Measurements from ENCODE around the gene THUMPD1. TPM values are rescaled to one million over a fixed set of nuclear protein-coding genes. Genes with fewer than 3 reads are reported as not detected.
A peak's percentile ranks its signal among the peaks of the same experiment; 100 is the strongest.

The THUMPD1 gene
- total RNA-seq, 4 donors from 2014 or later: 23.1 to 68.8 (median 49.1) TPM

GRCh38 chr16:20746461-20746860, 4.8 kb upstream of the THUMPD1 start:
- H3K27me3 ChIP-seq: no peaks in the 10 kb centered on the region
- no peaks in the 10 kb centered on the region for H3K36me3 ChIP-seq
- H3K4me3 ChIP-seq: no peak overlapping the region
- H3K4me1 ChIP-seq: peaks cover 0 to 4% (median 0%) of the 10 kb centered on the region in 4 donors
- no peak for DNase-seq
- H3K27ac ChIP-seq: no peak overlapping the region
- TF ChIP-seq CTCF (IDR thresholded peaks at IDR 0.05): no peak
- no peak for TF ChIP-seq POLR2A (IDR thresholded peaks at IDR 0.05)
- H3K9me3 ChIP-seq: no peaks in the 10 kb centered on the region

- H3K4me3 ChIP-seq: no peak overlapping the region
- H3K36me3 ChIP-seq: no peaks in the 10 kb centered on the region
- H3K27me3 ChIP-seq: no peaks in the 10 kb centered on the region
- no peak for DNase-seq
- H3K9me3 ChIP-seq: no peaks in the 10 kb centered on the region
- no peak overlapping the region for H3K27ac ChIP-seq
- H3K4me1 ChIP-seq: peaks cover 3 to 10% (median 4%) of the 10 kb centered on the region in 4 donors
- TF ChIP-seq CTCF (IDR thresholded peaks at IDR 0.05) (no peak), POLR2A (IDR thresholded peaks at IDR 0.05) (no peak)
Observed at GRCh38 chr16:20744922-20745440, 3.4 kb upstream of the THUMPD1 start.

- H3K4me1 ChIP-seq: peaks cover 3 to 18% (median 4%) of the 10 kb centered on the region in 4 donors
- DNase-seq: no peak
- no peak overlapping the region for H3K27ac ChIP-seq
- no peaks in the 10 kb centered on the region for H3K27me3 ChIP-seq
- H3K36me3 ChIP-seq: peaks cover 0 to 3% (median 0%) of the 10 kb centered on the region in 3 donors
- no peak overlapping the region for H3K4me3 ChIP-seq
- no peak for TF ChIP-seq CTCF (IDR thresholded peaks at IDR 0.05)
- TF ChIP-seq POLR2A (IDR thresholded peaks at IDR 0.05): no peak
- H3K9me3 ChIP-seq: no peaks in the 10 kb centered on the region
Observed at GRCh38 chr16:20743591-20743990, 2.0 kb upstream of the THUMPD1 start.

GRCh38 chr16:20740901-20741521, 607 bp downstream of the THUMPD1 start:
- peak; percentile 88 to 97 (median 96) for DNase-seq
- TF ChIP-seq CTCF (IDR thresholded peaks at IDR 0.05): no peak
- TF ChIP-seq POLR2A (IDR thresholded peaks at IDR 0.05): peak in 1 of 2 donors; percentile 3
- no peaks in the 10 kb centered on the region for H3K9me3 ChIP-seq

GRCh38 chr16:20740007-20740883, 1.4 kb downstream of the THUMPD1 start:
- Histone ChIP-seq H3K9me3 (no peaks in the 10 kb centered on the region), H3K4me3 (peak overlapping the region; percentile 76 to 98 (median 96)), H3K4me1 (peaks cover 3 to 18% (median 4%) of the 10 kb centered on the region in 4 donors), H3K36me3 (peaks cover 0 to 36% (median 5%) of the 10 kb centered on the region in 3 donors), H3K27ac (peak overlapping the region; percentile 91 to 99 (median 99)), H3K27me3 (no peaks in the 10 kb centered on the region)
- no peak for DNase-seq
- TF ChIP-seq CTCF (IDR thresholded peaks at IDR 0.05) (peak in 4 of 6 experiments; percentile 25 to 35 (median 34)), POLR2A (IDR thresholded peaks at IDR 0.05) (no peak)

More at GRCh38 chr16:20740901-20741521, 607 bp downstream of the THUMPD1 start:
- Histone ChIP-seq H3K4me3 (peak overlapping the region; percentile 76 to 98 (median 96)), H3K27me3 (no peaks in the 10 kb centered on the region), H3K4me1 (peaks cover 3 to 18% (median 4%) of the 10 kb centered on the region in 4 donors), H3K27ac (peak overlapping the region; percentile 91 to 99 (median 99)), H3K36me3 (peaks cover 0 to 29% (median 5%) of the 10 kb centered on the region in 3 donors)

Data from Peyer's patch (tissue), 4 donors.